ENCODE results near the gene TNS1.

TNS1 gene

DNA sequence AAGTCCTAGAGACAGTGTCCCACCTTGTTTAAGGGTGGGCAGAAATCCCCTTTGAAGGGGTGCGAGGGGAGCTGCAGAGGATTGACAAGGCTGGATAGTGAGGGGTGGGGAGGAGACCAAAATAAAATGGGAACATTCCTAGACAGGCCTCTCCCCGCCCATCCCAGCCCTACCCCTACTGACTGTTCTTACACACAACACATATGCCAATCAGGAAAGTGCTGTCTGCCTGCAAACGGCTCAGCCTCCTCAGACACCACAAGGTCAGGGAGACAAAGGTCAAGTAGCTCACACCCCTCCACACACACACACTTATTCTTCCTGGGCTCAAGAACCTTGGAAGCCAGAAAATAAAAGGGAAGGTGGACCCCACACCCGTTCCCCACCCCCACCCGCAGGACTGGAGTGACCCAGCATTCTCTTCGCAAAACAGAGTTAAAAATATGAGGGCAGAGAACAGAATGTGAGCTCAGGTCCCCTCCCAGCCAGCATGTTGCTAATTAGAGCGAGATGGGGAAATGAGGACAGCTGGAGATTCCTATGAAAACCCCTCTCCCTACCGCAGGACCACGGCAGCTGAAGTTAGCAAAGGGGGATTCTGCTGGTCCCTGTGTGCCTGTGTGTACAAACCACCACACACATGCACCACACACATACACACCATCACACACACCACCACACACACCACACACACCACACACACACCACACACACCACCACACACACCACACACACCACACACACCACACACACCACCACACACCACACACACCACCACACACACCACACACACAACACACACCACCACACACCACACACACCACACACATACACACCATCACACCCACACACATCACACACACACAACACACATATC is 197.8 kb downstream of the TNS1 start:
- no peak for FAIRE-seq

DNA sequence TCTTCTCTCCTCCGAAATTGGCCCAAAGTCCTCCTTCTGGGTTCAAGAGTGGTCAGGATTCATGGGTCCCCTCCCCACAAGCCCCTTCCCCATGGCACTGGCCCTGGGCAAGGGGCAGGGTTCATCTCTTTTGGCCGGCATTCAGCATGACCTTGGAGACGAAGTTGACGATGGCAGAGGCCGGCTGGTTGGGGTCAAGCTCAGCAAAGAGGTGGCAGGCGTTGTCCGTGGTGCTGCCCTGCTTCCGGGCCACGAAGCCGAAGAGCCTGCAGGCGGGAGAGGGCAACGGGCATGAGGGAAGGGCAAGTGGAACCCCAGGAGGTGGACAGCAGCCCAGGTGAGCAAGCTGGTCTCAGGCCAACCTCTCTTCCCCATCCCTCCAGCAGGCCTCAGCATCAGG is 198.5 kb downstream of the TNS1 start:
- no peak for FAIRE-seq

DNA sequence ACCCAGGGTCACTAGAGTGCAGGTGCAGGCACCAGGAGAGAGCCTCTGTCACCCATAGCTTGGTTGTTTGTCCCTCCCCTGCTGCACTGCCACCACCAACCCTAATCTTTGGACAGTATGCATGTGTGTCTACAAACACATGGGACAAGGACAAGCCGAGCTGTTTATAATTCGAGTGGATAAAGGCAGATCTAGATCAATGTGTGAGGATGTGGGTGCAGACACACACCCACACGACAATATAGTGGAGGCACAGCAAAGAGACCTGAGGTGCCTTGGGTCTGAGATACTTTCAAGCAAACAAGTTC is 199.2 kb downstream of the TNS1 start:
- no peak for FAIRE-seq

DNA sequence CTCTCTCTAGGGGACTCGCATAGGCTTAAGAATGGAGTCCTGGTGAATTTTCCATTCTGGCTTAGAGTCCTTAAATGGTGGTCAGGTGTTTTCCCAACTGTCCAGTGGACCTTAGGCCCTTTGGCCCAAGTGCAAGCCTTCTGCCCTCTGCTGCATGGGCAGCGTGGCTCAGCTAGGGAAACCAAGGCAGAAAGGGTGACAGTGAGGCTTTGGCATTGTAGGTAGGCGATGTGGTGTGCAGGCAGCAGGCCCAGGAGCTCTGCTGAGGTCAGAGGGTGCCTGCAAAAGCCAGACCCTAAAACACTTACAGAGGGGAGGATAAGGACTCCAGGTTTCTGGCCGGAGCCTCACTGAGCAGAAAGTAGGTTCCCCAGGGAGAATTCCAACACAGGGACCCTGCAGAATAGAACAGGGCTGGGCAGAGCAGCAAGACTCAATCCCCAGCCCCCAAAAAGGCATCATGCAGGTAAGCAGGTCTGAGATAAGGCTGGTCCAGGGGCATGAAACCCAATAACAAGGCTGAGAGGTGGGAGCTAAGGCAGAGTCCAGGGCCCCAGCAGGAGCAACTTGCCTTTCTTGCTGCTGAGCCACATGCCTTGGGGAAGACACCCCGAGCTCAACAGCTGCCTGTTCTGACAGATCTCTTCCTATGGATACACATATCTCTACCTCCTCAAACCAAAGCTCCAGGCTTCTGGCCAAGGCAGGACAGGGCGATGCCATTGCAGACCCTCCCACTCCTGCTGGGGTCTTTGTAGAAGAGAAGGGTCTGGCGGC is 199.7 kb downstream of the TNS1 start:
- no peak for FAIRE-seq

DNA sequence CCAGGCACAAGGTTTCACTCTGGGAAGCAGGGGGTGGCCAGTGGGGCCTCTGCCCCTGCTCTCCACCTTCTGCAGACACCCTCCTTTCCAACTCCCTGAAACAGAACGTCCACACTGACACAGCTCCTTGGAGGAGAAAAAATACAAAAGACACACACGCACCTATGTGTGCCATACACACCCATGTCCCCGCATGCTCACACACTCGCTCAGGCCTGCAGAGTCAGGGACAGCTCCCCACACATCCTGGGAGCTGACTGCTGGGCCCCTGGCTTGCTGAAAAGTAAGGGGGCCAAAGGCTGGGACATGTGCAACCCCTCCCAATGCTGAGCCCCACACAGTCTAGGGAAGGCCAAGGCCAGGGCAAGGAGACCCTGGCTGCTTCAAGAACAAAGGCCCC is 200.5 kb downstream of the TNS1 start:
- FAIRE-seq, result no peak

DNA sequence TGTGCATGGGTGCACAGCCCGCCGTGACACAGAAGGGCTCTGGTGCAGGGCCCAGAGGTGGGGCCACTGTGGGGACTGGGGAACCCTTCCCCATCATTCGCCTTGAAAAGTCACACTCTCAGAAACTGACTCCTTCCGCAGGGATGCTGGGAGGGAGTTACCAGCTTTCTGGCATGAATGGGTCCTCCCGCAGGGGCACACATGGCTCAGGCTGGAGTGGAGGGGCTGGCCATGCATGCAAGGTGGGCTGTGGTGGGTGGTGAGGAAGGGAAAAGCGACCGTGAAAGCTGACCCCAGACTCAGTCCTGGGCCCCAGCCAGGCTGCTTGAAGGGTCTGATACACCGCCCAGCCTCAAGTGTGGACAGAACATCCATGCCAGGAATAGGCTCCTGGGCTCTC is 201.1 kb downstream of the TNS1 start:
- no peak for FAIRE-seq

DNA sequence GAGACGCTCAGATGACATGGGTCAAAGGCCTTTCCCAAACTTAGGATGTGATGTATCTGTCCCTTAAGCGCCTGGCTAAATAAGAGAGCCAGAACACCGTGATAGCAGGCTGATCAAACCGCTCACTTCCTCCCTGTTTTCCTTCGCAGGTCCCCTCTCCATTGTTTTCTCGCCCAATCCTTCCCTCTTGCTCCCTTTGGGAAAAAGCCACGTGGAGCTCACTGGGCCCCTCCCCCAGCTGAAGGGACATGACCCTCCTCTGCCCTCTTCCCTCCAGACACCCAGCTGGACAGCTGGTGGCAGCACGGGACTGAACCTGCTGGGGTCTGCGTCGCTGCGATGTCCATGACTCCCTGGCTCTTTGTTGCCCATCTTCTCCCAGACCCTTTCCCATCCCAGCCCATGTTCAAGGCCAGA is 201.7 kb downstream of the TNS1 start:
- FAIRE-seq, result no peak

DNA sequence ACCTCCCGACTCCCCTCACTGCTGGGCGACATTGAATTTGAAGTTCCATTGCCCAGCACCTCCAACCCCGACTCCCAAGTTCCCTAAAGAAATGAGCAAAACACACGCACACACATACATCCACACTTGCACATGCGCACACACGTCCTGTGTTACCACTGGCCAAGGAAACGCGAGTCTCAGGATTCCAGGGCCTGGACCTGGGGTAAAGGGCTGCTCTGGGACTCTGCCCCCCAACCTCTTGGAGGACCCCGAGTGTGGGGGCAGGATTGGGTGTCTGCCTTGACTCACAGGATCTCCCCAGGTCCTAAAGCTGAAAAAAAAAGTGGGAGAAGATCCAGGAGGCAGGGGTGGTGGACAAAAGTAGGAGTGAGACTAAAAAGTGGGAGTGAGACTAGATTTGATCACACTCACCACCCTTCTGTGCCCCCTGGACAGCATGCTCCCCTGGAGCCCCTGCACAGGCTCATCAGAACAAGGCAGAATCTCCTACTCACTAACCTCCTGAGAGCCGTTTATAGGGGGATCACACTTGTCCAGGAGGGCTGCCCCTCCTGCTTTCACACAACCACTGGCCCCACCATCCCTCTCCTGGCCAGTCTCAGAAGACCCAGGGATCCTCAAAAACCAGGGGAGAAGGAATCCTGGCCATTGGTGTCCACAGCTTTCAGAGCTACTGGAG is 202.2 kb downstream of the TNS1 start:
- no peak for FAIRE-seq

DNA sequence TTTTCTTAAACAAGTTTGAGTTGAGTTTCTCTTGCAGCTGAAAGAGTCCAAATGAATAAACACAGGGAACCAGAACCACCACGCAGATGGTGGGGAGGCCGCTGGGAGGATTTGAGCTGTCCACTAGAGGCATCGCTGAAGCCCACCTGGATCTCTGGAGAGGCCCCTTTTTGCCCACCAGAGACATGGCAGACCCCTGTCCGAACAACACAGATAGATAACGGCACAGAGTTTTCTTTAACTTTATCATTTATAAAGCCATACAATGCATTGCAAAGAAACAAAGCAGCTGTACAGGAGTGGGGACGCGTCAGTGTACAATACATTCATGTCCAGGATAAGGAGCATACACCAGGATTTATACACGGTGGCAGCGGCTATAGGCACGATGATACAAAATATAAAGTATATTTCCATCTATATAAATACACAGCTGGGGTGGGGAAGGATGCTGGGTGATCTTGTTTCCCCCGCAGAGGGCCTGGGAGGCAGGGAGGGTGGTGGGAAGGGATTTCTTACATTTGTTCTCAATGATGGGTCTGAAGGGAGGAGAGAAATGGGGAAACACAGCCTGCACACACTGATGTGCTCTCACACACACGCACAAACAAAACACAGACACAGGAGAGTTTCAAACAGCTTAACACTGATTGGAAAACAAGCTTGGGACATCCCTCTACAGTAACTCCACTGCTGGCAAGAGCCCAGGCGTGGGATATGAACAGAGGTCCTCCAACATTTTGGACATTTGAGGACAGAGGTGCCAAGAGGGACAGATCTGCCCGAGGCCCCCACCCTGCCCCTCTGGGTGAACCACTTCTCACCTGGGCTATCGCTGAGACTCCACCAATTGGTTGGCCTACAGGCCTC is 203.0 kb downstream of the TNS1 start:
- no peak for FAIRE-seq

DNA sequence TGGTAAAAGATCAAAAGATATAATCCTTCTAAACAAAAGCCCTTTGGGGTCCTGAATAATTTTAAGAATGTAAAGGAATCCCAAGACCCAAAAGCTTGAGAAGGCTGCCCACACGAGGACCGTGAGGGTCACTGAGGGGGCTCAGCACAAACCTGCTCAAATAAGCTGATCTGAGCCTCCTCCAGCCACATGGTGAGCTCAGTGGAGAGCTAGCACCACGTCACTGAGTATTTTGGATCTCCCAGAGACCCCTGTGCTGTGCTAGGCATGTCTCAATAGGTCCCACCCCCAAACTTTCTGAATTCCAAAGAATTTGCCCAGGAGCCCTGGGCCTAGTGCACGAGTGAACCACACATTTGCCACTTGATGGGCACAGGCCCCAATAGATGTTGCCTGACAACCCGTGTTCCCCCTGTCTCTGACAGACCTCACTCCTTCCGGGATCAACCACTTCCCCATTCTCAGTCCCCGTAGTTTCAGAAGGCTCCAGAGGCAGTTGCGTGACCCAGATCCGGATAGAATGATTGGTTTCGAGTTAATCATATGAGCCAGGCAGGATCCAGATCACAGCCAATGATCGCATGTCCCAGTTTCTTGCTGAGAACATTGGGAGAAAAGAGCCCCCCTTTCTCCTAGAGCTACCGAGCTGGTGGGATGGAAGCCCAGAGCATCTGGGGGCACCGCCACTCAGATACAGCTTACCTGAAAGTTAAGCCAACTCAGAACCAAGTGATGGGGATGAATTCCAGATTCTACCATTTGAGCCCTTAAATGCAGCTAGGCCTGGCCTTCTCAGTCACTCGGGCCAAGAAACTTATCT is 203.8 kb downstream of the TNS1 start:
- no peak for FAIRE-seq

DNA sequence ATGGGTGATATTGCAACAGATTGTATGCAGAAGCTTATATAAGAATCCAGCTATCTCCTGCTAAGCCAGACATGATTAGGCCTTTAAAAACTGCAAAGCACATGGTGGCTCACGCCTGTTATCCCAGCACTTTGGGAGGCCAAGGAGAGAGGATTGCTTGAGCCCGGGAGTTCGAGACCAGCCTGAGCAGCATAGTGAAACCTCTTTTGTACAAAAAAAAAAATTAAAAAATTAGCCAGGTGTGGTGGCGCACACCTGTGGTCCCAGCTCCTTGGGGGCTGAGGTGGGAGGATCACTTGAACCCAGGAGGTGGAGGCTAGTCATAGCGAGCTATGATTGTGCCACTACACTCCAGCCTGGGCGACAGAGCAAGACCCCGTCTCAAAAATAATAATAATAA is 204.6 kb downstream of the TNS1 start:
- no peak for FAIRE-seq

DNA sequence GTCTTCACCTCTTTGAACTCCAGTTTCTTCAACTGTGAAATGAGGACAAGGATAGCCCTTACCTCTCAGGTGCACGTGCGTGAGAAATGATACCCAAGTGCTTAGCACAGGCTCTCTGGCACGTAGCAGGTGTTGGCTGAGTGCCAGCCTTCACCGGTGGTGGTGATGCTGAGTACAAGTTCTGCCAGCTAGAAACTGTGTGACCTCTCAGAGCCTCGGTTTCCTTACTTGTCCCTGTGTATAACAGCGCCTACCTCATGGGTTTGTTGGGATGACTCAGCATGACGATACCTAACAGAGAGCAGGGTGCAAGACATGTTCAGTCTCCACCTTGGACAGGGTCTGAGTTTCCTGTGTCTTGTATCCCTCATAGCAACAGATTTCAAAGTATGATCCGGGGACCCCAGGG is 205.1 kb downstream of the TNS1 start:
- no peak for FAIRE-seq

DNA sequence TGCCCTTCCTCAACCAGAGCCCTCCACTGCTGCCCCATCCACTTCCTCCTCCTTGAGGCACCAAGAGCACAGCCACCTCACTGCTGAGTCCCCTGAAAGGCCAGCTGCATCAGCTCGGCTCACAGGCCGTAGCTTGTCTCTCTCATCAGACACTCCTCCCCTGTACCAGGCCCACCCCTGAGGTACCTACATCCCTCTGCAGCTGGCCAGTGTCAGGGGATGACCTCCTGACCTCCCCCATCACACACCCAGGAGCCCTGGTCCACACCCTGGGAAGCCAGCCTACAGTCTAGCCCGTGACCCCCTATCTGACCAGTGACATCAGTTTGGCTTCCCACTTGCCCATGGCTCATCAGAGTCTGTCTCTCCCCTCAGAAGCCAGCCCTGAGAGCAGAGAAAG is 205.6 kb downstream of the TNS1 start:
- no peak for FAIRE-seq

DNA sequence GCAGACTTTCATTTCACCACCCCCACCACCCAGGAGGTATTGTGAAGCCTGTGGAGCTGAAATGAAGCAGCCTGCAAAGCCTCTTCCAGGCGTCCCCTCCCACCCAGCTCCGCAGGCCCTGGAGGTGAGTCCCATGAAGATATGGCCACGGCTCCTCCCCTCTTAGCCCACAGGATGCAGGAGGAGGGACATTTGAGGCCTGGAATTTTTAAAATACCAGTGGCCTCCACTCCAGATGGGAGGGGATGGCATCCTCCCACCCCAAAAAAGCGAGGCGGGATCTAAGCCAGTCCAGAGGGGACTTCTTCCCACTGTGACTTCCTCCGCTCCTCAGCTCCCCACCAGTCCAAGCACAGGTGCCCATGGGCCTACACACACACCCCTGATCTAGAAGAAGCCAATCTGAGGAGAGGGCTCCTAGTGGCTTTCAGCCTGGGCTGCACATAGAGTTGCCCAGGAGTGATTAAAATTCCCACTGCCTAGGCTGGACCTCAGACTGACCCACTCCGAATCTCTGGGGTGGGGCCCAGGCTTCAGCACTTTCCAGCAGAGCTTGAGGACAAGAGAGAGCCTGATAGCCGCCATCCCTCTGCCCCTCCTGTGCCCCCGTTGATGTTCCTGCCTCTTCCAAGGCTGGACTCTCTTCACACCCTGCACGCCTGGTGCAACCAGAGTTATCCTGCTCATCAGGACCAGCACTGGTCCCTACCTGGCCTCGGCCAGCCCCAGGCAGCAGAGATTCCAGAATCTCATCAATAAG is 206.9 kb downstream of the TNS1 start:
- FAIRE-seq, result no peak

DNA sequence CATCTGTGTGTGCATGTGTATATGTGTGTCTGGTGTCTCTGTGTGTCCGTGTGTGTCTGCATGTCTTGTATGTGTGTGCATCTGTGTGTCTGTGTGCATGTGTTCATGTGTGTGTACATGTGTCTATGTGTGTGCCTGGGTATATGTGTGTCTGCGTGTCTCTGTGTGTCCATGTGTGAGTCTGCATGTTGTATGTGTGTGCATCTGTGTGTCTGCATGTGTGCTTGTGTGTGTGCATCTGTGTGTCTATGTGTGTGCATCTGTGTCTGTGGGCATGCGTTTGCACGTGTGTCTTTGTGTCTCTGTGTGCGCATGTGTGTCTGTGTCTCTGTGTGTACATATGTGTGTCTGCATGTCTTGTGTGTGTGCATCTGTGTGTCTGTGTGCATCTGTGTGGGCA is 207.7 kb downstream of the TNS1 start:
- no peak for FAIRE-seq

DNA sequence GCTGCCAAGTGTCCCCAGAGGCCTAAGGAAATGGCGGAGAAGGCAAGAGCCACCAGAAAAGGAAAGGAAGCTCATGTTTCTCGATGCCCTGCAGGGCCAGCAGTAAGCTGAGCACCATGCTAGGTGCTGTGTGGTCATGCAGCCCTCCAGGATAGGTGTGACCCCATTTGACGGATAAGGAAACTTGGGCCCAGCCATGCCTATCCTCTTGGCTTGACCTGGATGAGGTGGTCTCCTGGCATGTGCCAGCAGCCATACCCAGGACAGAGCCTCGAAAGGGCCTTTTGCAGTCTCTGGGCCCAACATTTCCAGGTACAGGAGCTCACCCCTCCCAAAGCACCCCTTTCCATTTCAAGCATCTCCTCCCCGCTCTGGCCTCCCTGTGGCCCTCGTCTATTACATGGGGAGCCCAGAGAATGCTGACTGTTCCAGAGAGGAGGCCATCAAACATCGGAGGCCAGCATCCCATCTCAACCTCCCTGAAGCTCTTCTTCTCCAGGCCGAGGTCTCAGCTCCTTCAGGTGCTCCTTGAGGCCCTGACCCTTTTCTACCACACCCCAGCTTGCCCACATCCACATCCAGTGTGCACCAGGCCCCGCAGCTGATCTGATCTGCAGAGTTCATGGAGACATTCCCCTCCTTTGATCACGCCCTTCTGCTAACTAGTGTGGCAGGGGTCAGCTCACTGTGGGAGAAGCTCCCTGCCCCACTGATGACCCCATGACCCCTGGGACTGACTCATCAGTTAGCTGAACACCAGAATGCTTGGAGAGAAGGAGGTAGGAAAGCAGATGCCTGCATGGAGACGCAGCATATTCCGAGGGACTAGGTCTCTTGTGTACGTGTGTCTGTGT is 208.4 kb downstream of the TNS1 start:
- no peak for FAIRE-seq

DNA sequence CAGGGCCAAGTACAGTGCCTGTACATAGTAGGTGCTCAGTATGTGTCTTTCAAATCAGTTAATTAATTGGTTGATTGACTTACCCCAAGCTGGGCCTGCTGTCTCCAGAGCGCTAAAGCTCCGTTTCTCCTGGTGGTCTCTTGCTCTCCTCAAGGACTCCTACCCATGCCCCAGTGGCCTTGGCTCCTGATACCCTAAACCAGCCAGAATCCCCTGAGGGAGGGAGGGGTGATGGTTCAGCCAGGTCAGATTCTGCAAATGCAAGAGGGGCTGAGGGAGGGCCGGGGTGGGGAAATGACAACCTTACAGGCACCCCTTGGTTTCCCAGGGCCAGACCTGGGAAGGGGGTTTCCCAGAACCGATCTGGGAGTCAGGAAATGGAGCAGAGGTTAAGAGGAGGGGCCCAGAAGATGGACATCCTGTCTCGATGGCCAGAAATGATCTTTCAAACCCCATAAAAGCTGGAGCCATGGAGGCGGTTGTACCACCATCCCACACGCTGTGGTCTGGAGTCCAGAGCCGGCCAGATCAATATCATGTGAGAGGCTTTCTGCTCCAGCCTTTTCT is 209.1 kb downstream of the TNS1 start:
- FAIRE-seq, result no peak

DNA sequence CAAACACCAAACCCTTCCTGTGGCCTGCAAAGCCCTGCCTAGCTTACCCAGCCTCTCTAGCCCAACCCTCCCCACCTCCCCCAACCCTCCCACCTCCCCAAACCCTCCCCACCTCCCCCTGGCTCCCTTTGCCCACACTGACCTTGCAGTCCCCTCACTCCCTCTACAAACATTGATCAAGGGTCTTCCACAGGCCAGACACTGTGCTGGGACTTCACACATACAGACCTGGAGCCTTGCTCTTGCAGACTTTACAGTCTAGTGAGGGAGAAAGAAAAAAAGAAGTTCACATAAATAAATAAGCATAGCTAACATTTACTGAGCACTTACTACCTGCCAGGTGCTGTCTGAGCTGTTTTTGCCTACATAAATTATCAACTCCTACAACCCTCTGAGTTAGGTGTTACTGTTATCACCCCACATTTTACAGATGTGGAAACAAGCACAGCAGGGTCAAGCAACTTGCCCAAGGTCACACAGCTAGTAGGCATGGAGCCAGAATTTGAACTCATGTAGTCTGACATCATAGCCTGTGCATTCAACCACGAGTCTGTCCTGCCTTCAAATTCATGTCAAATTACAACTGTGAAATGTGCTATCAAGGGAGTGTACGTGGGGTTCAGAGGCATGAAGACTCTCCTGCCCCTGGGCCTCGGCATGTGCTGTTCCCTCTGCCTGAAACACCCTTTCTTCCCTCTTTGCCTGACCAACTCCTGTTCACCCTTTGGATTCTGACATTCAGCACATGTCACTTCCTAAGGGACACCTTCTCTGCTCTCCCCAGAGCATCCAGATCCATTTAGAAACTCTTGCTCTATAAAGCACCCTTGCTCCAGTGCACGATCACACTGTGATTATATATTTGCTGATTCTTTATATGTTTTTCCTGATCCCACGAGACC is 209.9 kb downstream of the TNS1 start:
- no peak for FAIRE-seq

DNA sequence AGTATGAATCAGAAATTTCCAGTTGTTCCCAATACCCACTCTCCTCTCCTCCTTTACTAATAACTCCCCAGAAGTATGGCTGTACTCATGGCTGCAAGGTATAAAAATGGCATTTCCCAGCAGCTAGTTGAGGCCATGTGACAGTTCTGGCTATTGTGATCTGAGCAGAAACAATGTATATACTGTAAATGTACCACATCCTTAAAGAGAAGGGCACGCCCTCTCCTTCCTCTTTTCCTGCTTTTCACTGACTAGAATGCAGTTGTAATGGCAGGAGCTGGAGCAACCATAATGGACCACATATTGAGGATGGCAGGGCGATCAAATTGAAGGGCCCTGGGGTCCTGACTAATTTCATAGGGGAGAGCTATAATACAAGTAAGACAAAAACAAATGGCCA is 211.2 kb downstream of the TNS1 start:
- FAIRE-seq, result no peak
